GM18526 (cell line): Measurements from ENCODE around the gene TNPO3.

Experiments
- POLR2A ChIP-seq: IDR thresholded peaks from 3 replicates; pipeline ENCODE4 v1.6.1; 2011; ENCODE audit not compliant: insufficient read length; ENCODE audit errors: extremely low read depth

The TNPO3 gene

DNA sequence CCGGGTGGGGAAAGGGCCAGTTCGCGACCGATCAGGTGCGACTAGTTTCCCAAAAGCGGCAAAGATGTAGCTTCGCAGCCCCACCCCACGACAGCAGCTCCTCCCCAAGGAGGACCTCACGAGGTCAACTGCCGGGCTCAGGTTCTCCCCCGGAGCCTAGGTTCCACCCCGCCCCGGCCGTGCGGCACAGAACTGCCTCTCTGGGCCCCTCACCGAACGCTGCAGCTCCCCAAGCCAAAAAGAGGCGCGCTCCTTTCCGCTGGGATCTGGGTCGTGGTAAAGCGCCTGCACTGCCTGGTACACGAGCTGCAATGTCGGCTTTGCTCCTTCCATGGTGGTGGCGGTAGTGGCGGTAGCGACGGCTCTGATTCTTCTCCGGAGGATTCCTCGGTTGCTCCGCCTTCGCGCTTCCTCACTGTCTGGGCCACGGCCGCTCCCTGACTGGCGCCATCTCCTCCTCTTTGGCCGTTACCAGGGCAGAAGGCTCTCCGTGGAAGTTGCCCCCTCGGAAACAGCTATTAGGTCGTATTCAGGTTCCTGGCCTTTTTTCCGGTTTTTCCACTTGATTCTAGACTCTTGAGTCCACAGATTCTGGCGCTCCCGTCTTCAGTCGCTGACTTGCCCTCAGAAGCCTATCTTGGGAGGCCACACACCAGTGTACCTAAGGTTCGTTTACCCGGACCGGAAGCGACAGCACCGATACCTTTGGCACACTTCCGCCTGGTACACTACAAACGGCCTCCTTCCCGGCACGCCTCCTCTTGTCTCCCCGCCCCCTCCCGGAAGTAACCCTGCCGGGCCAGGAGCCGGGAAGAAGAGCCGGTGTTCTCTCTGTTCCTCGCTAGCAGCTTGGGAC lies at the start of gene TNPO3:
TSS of gene TNPO3 (minus strand) at position 674 of the 856 bp plus-strand sequence. CDS start at position 333, 341 bp downstream.
- peak; percentile 74 for TF ChIP-seq POLR2A

DNA sequence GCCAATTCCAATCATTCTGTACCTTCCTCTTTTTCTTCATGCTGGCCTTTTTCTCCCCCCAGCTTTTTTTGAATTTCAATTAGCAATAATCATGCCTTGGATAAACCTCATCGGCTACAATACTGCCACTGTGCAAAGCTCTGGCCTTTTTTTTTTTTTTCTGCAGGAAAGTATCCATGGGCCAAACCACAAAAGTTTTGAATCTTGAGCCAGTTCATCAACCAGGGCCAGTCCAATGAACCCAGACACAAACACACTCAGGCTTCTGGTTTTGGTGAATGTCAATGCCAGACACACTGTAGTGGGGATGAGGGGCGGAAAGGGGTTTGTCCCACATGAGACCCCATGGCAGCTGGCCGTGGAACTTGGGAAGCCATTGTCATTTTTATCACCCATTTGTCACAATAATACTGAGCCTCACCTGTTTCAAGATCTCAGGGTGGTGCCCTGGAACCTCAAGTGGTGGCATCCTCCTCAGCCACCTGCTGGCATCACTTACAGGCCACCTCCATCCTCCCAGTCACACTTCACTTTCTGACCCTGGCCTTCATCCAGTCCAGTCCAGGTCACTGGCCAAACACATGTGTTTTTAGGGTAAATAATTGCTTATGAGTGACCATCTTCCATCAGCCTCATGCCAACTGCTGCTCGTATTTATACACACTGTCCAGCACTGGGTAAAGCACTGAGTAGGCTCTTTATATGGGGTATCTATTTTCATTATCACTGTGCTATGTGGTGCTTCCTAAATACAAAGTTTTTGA lies 48.8 kb upstream of the TNPO3 start:
- no peak for TF ChIP-seq POLR2A

DNA sequence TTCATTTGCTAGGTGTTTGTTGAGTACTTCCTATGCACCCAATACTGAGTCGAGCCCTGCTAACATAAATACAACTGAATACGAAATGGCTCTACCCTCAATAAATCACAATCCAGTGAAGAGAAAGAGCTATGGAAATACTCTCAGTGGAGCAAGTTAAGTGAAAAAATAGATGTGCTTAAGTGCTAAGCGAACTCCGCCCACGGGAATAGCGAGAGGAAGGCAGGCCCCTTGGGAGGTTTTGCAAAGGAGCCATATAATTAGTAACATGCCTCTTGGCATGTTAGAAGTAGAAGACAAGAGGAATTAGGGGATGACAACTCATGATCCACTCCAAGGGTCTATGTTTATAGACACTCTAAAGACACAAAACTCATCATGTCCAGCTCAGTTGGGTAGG lies 46.8 kb upstream of the TNPO3 start:
- no peak for TF ChIP-seq POLR2A

DNA sequence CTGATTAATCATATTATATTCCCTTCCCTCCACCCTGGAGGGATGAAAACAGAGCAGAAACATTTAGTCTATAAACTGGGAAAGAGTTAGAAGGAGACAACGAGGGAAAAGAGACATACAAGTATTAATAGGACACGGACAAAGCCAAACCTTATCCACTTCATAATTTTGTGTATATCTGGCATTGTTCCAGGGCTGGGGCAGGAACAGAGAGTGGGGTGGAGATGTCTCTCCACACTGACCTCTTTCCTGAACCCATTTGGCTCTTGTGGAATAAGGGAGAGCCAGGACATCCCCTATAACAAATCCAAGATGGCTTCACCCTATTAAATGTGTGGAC lies 45.9 kb upstream of the TNPO3 start:
- no peak for TF ChIP-seq POLR2A

DNA sequence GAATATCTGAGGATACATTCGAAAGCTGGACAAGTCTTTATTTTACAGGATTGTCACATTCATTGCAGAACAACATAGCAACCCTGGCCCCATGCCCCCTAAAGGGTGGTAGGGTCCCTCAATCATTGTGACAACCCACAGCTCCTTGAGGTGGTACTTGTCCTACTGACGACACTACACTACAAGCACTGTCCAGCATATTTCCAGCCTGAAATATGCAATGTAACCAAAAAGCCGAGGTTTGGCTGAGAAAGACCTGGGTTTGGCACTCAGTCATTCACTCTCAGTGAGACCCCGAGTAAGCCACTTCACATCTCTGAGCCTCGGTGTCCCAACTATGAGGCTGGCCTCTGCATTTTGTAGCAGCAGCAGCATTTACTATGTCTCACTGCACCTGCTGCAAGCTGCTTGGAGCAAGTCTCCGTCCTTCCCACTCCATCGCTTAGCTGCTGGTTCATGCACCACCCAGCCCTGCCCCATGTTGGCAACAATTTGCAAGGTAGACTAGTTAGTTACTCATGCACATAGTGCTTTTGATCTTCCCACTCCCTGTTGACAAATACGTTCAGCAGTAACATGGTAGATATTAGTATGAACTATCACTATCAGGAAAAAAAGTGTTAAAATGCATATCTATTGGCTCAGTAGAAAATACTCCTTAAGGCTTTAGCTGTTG lies 43.6 kb upstream of the TNPO3 start:
- no peak for TF ChIP-seq POLR2A

DNA sequence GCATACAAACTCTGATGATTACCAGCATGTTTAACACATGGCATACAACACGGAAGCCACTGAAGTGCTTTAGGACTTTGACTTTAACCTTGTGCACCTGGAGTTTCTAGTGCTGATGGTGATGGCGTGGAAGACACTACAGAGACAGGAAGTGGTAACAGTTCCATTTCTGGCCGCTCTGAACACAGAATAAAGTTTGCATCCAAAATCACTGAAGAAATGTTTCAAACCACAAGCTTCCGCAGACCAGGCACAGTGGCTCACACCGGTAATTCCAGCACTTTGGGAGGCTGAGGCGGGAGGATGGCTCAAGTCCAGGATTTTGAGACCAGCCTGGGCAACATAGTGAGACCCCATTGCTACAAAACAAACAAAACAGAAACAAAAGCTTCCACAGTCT lies 40.3 kb upstream of the TNPO3 start:
- TF ChIP-seq POLR2A: no peak

DNA sequence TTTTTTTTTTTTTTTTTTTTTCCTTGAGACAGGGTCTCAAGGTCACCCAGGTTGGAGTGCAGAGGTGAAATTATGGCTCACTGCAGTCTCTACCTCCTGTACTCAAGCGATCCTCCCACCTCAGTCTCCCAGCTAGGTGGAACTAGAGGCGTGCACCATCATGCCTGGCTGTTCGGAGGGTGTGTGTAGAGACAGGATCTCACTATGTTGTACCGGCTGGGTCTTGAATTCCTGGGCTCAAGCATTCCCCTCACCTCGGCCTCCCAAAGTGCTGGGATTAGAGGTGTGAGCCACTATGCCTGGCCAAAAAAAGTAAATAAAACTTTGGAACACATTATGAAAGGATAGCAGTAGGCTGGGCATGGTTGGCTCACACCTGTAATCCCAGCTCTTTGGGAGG lies 39.6 kb upstream of the TNPO3 start:
- no peak for TF ChIP-seq POLR2A

DNA sequence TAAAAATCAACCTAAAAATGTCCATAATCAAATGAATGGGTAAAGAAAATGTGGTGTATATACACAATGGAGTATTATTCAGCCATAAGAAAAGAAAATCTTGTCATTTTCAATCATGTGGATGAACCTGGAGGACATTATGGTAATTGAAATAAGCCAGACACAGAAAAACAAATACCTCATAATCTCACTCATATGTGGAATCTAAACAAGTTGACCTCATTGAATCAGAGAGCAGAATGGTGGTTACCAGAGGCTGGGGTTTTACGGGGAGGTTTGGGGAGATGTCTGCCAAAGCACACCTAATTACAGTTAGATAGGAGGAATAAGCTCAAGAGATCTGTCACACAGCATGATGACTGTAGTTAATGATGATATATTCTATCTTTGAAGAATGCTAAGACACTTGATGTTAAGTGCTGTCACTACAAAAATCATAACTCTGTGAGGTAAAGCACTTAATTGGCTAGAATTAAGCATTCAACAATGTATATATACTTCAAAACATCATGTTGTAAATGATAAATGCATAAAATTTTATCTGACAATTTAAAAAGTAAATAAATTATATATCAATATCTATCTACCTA lies 39.1 kb upstream of the TNPO3 start:
- no peak for TF ChIP-seq POLR2A

DNA sequence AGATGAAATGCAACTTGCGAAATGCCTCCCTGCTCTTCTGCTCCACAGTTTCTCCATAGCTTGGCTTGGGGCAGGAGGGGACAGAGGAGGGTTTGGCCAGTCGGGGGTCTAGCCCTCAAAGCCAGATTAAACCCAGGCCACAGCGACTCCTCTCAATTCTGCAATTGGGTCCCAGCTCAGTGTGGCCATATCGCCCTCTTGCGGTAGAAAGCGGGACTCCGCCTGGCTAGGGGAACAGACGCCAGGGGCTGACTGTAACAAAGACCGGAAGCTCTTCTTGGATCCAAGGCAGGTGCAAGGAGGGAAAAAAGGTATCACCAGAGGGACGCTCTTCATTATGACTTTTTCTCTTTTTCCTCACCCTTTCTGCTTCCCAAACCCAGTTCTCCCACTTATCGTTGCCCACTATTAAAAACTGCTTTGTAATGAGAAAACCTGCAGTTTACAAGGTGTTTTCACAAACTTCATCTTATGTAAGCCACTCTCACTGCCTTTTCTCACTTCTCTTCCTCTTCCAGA lies 36.6 kb upstream of the TNPO3 start:
- TF ChIP-seq POLR2A: no peak

DNA sequence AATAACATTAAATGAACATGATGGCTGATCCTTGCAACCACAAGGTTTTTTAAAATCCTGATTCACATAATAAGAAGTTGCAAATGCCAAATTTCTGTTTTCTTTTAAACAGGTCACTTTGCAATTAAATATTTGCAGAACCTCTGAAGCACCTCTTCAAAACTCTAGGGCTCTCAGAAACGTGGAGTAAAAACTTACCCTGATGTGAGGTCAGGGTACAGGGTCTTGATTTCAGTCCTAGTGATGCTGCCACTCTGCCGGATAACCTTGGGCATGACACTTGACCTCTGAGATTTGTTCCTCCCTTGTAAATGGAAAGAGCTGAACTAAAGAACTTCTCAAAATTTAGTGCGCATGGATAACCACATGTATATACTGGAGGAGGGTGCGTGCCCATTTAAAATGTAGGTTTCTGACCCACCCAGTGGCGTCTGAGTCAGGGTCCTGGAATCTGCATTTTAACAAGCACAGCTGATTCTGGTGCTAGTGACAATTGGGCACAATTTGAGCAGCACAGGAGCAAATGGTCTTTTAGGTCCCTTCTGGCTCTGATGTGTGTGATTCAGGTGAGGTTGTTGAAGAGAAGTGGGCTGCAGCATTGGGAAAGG lies 35.5 kb upstream of the TNPO3 start:
- no peak for TF ChIP-seq POLR2A

DNA sequence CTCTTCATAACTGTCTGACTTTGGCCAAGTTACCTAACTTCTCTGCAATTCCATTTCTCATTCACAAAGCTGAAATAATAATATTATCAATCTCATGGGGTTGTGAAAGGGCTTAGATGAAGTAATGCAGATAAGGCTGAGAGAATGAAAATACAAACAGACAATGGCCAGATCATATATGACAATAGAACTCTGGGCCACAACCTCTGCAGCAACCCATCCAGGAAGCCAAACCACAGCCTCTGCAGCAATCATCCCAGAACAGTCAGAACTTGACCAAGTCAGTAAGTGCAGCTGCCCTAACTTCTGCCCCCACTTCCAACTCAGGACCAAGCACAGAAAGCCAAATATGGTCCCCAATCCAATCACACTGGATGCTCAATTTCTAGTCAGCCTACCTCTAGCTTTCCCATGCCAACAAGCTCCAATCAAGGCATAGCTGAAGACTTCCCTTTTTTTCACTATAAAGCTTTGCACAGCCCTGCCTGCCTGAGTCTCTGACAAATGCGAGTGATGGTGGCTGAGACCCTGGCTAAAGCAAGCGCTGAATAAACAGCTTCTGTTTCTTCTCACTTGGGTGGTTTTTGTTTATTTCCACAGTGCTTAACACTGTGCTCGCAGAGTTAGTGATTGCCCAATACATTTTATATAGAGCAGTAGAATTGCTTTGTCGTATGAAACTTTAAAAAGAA lies 34.8 kb upstream of the TNPO3 start:
- TF ChIP-seq POLR2A: no peak

DNA sequence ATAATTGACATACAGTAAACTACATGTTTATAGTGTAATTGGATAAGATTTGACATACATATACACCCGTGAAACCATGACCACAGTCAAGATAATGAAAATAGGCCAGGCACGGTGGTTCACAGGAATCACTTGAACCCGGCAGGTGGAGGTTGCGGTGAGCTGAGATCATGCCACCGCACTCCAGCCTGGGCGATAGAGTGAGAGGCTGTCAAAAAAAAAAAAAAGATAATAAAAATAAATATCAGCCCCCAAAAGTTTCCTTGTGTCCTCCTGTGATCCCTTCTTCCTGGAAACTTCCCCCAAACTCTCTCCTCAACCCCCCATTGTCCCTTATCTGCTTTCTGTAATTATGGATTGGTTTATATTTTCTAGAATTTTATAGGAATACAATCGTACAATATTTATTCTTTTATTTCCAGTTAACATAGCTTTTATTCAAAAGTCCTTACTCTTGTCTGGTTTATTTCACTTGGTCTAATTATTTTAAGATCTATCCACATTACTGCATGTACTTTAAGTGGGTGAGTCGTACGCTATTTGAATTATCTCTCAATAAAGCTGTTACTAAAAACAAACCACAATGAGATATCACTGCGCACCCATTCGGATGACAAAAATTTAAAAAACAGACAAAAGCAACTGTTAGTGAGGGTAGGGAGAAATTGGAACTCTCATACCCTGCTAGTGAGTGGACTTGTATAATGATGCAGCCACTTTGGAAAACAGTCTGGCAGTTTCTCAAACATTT lies 30.1 kb upstream of the TNPO3 start:
- no peak for TF ChIP-seq POLR2A

DNA sequence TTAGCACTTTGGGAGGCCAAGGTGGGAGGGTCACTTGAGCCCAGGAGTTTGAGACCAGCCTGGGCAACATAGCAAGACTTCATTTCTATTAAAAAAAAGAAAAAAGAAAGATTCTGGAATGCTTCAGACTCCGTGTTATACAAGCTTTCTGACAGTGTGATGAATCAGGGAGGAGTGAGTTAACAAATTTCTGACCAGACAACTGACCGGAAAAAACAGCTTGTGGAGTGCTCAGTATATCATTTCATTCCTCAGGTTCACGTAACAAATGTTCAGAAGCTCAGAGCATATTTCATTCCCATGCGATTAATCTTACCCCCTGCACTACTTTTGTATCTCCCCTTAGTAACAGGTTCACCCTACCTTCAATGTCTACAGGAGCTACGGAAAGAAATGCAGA lies 28.6 kb upstream of the TNPO3 start:
- TF ChIP-seq POLR2A: no peak

DNA sequence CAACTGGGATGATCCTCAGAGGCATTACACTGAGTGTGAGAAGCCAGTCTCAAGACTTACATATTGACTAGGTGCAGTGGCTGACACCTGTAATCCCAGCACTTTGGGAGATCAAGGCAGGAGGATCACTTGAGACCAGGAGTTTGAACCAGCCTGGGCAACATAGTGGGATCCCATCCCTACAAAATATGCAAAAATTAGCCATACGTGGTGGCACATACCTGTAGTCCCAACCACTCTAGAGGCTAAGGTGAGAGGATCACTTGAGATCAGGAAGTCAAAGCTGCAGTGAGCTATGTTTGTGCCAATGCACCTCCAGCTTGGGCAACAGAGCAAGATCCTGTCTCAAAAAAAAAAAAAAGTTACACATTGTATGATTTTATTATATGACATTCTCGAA lies 23.5 kb upstream of the TNPO3 start:
- TF ChIP-seq POLR2A: no peak
